Skeletal muscle tissue (tissue), 4 donors: Measurements from ENCODE around the gene MRI1. TPM values are rescaled to one million over a fixed set of nuclear protein-coding genes. Genes with fewer than 3 reads are reported as not detected.
"Not testable (repeated sequence)": the region's sequence is repeated elsewhere in the genome, so short reads cannot be mapped to it uniquely, and the experiment has no call there.

Source experiments
- H3K27ac ChIP-seq: one replicate; pipeline ENCODE4 v1.7.0; 2013; ENCODE audit warnings: mild to moderate bottlenecking, low read depth, low read length, inconsistent platforms
- H3K27me3 ChIP-seq, 3 donors: one replicate each; pipeline ENCODE4 v1.7.0; 2013; ENCODE audit warnings: low read length in 3 of 3; ENCODE audit not compliant: control insufficient read depth in 3 of 3, insufficient read depth in 3 of 3
- H3K36me3 ChIP-seq, 3 donors: one replicate each; pipeline ENCODE4 v1.7.0; 2013; ENCODE audit warnings: low read length in 3 of 3; ENCODE audit not compliant: control insufficient read depth in 3 of 3, insufficient read depth in 3 of 3
- H3K4me1 ChIP-seq, 3 donors: one replicate each; pipeline ENCODE4 v1.7.0; 2013; ENCODE audit warnings: low read length in 3 of 3, mild to moderate bottlenecking in 3 of 3; ENCODE audit not compliant: control insufficient read depth in 3 of 3, insufficient read depth in 3 of 3
- H3K4me3 ChIP-seq, 3 donors: one replicate each; pipeline ENCODE4 v1.7.0; 2013; ENCODE audit warnings: low read length in 3 of 3
- H3K9ac ChIP-seq, 3 donors: one replicate each; pipeline ENCODE4 v1.7.0; 2013; ENCODE audit warnings: low read length in 3 of 3, mild to moderate bottlenecking in 3 of 3, moderate library complexity in 2 of 3, low read depth in 1 of 3
- H3K9me3 ChIP-seq, 3 donors: one replicate each; pipeline ENCODE4 v1.7.0; 2013; ENCODE audit warnings: low read length in 3 of 3; ENCODE audit not compliant: control insufficient read depth in 3 of 3
- total RNA-seq: library from RNA; depleted of rRNA; stranded (reverse); fragments of >200 nt; gene quantifications from one replicate; pipeline ENCODE4 v1.2.3, GENCODE V29; 2014
- donor health status: Osteomylitis.

Gene MRI1
- total RNA-seq, 1 donor from 2014 or later, result 16.2 TPM

DNA sequence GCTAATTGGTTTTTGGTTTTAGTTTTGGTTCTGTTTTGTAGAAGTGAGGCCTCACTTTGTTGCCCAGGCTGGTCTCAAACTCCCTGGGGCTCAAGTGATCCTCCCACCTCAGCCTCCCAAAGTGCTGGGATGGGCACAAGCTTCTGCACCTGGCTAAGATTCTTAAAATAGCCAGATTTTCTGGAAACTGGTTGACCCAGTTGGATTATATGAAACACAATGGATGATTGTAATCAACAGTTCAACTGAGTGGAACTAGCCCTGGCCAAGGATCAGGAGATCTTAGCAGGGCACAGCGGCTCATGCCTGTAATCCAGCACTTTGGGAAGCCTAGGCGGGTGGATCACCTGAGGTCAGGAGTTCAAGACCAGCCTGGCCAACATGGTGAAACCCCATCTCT lies 29.6 kb upstream of the MRI1 start:
- Histone ChIP-seq H3K9me3 (no peaks in the 10 kb centered on the region), H3K4me1 (peaks cover 8 to 16% (median 11%) of the 10 kb centered on the region in 3 donors), H3K27me3 (no peaks in the 10 kb centered on the region), H3K4me3 (no peak overlapping the region), H3K27ac (no peak overlapping the region), H3K36me3 (peaks cover 0 to 2% (median 0%) of the 10 kb centered on the region in 3 donors), H3K9ac (no peak overlapping the region)

DNA sequence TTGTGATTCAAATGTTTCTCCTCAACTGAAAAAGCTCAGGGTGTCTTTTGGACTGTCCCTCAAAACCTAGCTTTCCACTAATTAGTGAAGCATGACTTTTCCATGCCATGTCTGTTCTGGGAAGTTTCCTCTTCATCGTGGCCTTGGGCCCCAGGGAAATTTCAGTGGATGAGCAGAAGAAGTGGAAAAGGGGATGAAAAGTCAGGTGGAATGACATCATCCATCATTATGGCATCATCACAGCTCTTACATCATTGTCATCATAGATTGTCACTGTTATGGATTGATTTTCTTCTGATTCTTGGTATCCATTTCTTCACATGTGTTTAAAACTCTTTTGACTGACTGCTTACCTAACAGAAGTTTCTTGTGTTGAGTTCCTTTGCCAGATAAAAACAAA lies 26.2 kb upstream of the MRI1 start:
- Histone ChIP-seq H3K4me3 (no peak overlapping the region), H3K27me3 (no peaks in the 10 kb centered on the region), H3K9ac (no peak overlapping the region), H3K27ac (no peak overlapping the region), H3K36me3 (peaks cover 0 to 2% (median 0%) of the 10 kb centered on the region in 3 donors), H3K9me3 (no peaks in the 10 kb centered on the region), H3K4me1 (no peaks in the 10 kb centered on the region)

DNA sequence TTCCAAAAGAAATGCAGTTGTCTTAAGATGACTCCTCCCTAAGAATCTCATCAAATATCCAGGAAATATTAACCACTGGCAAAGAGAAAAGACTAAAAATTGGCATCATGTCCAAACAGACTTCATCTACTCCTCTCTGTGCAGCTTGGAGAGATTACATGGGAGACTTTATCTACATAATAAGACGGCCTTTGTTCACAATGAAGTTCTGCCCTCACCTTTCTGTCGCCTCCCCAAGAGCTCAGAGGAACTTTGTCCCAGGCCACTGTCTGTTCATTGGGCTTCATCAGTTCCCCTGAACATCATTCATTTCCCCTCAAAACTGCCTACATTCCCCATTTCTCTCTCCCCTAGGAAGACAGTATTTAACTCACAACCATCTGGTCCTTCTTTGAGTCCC lies 22.4 kb upstream of the MRI1 start:
- H3K4me1 ChIP-seq, result no peaks in the 10 kb centered on the region

DNA sequence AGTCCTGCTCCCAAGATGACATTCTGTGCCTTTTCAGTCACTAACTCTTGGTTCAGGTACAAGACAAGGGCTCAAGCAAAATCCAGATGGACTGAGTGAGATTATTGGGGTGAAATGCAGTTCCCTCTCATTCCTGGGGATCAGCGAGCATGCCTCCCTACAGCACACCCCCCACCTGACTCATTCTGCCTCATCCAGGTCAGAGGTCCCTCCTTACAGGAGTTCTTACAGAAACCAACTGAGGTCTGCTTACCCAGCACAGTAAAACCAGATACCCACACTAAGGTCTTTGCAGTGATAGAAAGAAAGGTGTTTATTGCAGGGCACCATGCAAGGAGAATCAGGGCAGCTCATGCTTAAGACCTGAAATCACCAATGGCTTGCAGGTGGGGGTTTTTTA lies 21.6 kb upstream of the MRI1 start:
- H3K27ac ChIP-seq, result no peak overlapping the region
- no peaks in the 10 kb centered on the region for H3K27me3 ChIP-seq
- H3K4me3 ChIP-seq, result no peak overlapping the region
- no peak overlapping the region for H3K9ac ChIP-seq
- no peaks in the 10 kb centered on the region for H3K9me3 ChIP-seq
- no peaks in the 10 kb centered on the region for H3K4me1 ChIP-seq
- H3K36me3 ChIP-seq, result no peaks in the 10 kb centered on the region

More for the DNA sequence above, 22.4 kb upstream of the MRI1 start:
- Histone ChIP-seq H3K9ac (no peak overlapping the region), H3K27ac (no peak overlapping the region), H3K27me3 (no peaks in the 10 kb centered on the region), H3K9me3 (no peaks in the 10 kb centered on the region), H3K4me3 (no peak overlapping the region), H3K36me3 (peaks cover 0 to 2% (median 0%) of the 10 kb centered on the region in 3 donors)

- no peak overlapping the region for H3K4me3 ChIP-seq
- H3K36me3 ChIP-seq, result no peaks in the 10 kb centered on the region
- H3K27me3 ChIP-seq, result no peaks in the 10 kb centered on the region
- H3K27ac ChIP-seq, result no peak overlapping the region
- H3K9me3 ChIP-seq, result no peaks in the 10 kb centered on the region
- peaks cover 8 to 10% (median 8%) of the 10 kb centered on the region in 3 donors for H3K4me1 ChIP-seq
- H3K9ac ChIP-seq, result no peak overlapping the region
Measured at GRCh38 chr19:13744174-13744573, 20.1 kb upstream of the MRI1 start.

- H3K9me3 ChIP-seq, result no peaks in the 10 kb centered on the region
- no peak overlapping the region for H3K27ac ChIP-seq
- H3K36me3 ChIP-seq, result peaks cover 6% of the 10 kb centered on the region in 3 donors
- no peaks in the 10 kb centered on the region for H3K27me3 ChIP-seq
- peaks cover 8 to 11% (median 10%) of the 10 kb centered on the region in 3 donors for H3K4me1 ChIP-seq
- no peak overlapping the region for H3K9ac ChIP-seq
- peak overlapping the region; percentile 65 to 93 (median 74) for H3K4me3 ChIP-seq
Measured at GRCh38 chr19:13747098-13747453, 17.2 kb upstream of the MRI1 start.

GRCh38 chr19:13748169-13748828 lies 16.0 kb upstream of the MRI1 start:
- H3K4me3 ChIP-seq, result peak overlapping the region; percentile 65 to 93 (median 74)
- H3K9ac ChIP-seq, result peak overlapping the region; percentile 76 to 90 (median 83)
- no peaks in the 10 kb centered on the region for H3K27me3 ChIP-seq
- peaks cover 8 to 11% (median 10%) of the 10 kb centered on the region in 3 donors for H3K4me1 ChIP-seq
- no peaks in the 10 kb centered on the region for H3K9me3 ChIP-seq
- peaks cover 11 to 14% (median 13%) of the 10 kb centered on the region in 3 donors for H3K36me3 ChIP-seq
- H3K27ac ChIP-seq, result peak overlapping the region; percentile 68

- Histone ChIP-seq H3K36me3 (peaks cover 28 to 33% (median 30%) of the 10 kb centered on the region in 3 donors), H3K4me3 (no peak overlapping the region), H3K4me1 (peaks cover 8 to 11% (median 10%) of the 10 kb centered on the region in 3 donors), H3K27me3 (no peaks in the 10 kb centered on the region), H3K27ac (no peak overlapping the region), H3K9ac (no peak overlapping the region), H3K9me3 (no peaks in the 10 kb centered on the region)
Measured at GRCh38 chr19:13751436-13751835, 12.9 kb upstream of the MRI1 start.

DNA sequence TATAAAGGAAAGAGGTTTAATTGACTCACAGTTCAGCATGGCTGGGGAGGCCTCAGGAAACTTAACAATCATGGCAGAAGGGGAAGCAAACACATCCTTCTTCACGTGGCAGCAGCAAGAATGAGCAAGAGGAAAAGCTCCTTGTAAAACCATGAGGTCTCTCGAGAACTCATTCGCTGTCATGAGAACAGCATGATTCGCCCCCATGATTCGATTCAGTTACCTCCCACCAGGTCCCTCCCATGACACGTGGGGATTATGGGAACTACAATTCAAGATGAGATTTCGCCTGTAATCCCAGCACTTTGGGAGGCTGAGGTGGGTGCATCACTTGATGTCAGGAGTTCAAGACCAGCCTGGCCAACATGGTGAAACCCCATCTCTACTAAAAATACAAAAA lies 10.7 kb upstream of the MRI1 start:
- not testable (repeated sequence) for H3K4me3 ChIP-seq, H3K4me1 ChIP-seq, H3K27ac ChIP-seq, H3K27me3 ChIP-seq, H3K9ac ChIP-seq, H3K9me3 ChIP-seq
- peaks cover 46 to 54% (median 50%) of the 10 kb centered on the region in 3 donors for H3K36me3 ChIP-seq

DNA sequence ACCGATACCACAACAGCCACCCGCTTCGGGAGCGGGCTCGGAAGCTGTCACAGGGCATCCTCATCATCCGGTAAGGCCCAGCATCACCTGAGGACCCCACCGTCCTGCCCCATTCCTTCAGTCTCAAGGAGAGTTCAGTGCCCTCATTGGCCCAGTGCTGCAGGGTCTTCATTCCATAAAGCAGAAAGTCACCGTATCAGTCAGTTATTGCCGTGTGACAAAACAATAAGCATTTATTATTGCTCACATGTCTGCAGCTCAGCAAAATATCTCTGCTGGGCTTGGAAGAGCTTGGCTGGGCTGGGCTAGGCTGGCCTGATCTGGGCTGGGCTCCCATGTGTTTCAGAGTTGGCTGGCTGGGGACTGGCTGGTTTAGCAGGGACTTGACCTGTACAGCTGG lies 8.1 kb upstream of the MRI1 start:
- Histone ChIP-seq H3K9me3 (no peaks in the 10 kb centered on the region), H3K27ac (no peak overlapping the region), H3K27me3 (no peaks in the 10 kb centered on the region), H3K4me1 (no peaks in the 10 kb centered on the region), H3K9ac (no peak overlapping the region), H3K4me3 (no peak overlapping the region), H3K36me3 (peaks cover 60 to 69% (median 68%) of the 10 kb centered on the region in 3 donors)
